ENCODE results near the gene NECTIN3.

The NECTIN3 gene

DNA sequence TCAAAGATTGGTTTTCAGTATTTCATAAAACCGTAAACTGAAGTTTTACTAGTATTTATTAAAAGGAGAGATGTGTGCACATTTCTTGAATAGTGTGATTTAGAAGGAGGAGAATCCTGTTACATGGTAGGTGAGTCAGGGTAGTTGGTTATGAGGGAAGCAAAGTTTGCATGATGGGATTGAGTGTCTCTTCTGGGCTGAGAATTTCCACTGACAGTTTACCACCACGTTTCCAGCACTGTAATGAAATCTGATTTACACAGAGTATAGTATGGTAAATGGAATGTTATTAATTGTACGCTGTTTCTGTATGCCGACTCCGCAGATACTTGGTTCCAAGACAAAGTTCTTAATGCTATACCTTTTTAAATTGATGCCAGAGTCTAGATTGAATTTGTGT is 1.6 kb downstream of the NECTIN3 start:
- TF ChIP-seq Cebpa-rat (IDR thresholded peaks at IDR 0.05), result no peak
- H3K4me3 ChIP-seq, result peak overlapping the region in 4 of 10 experiments; percentile 61 to 70 (median 64); a peak in 6 of 20 replicates
- H3K27me3 ChIP-seq, result peaks cover 58 to 78% (median 64%) of the 10 kb centered on the region in 11 experiments
- H3K4me1 ChIP-seq, result peaks cover 6 to 23% (median 16%) of the 10 kb centered on the region in 10 experiments; a peak in 19 of 20 replicates
- peak overlapping the region in 10 of 11 experiments; percentile 93 to 100 (median 98); a peak in 18 of 22 replicates for H3K4me2 ChIP-seq
- no peaks in the 10 kb centered on the region for H3K36me3 ChIP-seq
- peaks cover 0 to 15% (median 0%) of the 10 kb centered on the region in 11 experiments; a peak in 4 of 22 replicates for H4K20me1 ChIP-seq
- no peaks in the 10 kb centered on the region for H3K9me3 ChIP-seq (replicated peaks in 1 of 11)
- no peak overlapping the region for H3K27ac ChIP-seq
- H3K9ac ChIP-seq, result no peak overlapping the region

DNA sequence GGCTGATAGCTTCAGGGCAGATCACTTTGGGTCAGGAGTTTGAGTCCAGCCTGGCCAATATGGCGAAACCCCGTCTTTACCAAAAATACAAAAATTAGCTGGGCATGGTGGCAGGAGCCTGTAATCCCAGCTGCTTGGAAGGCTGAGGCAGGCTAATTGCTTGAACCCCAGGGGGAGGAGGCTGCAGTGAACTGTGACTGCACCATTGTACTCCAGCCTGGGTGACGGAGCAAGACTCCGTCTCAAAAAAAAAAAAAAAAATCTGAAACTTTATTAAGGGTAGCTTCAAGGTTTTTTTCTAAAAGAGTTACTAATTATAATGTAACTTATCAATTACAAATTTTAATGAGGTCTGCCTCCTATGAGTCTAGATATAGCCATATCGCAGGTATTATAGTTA is 5.1 kb downstream of the NECTIN3 start:
- Histone ChIP-seq H4K20me1 (peaks cover 0 to 3% (median 0%) of the 10 kb centered on the region in 11 experiments; a peak in 1 of 22 replicates), H3K9me3 (replicated peaks in 1 of 11) (no peaks in the 10 kb centered on the region), H3K27me3 (peaks cover 34 to 46% (median 35%) of the 10 kb centered on the region in 11 experiments), H3K4me2 (no peak overlapping the region), H3K27ac (no peak overlapping the region), H3K36me3 (no peaks in the 10 kb centered on the region), H3K4me1 (peaks cover 7 to 18% (median 12%) of the 10 kb centered on the region in 10 experiments), H3K4me3 (no peak overlapping the region), H3K9ac (no peak overlapping the region)
- TF ChIP-seq Cebpa-rat (IDR thresholded peaks at IDR 0.05), result no peak

DNA sequence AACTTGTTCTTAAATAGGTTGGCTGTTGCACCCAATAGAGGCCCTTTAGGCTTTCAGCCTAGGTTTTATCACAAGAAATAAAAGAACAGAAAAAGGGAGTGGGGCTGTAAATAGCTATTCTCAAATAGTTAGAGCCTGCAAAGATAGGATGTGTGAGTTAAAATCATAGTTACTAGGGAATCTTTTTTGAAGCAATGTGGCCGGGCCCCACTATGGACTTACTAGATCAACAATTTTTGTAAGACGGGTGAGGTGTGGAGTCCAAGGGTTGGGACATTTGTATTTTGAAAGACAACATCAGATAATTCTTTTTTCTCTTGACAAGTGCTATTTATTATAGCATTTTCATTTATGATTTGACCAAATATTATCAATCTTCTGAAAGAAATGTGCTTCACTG is 5.8 kb downstream of the NECTIN3 start:
- Histone ChIP-seq H3K27ac (no peak overlapping the region), H3K9ac (no peak overlapping the region), H4K20me1 (peaks cover 0 to 2% (median 0%) of the 10 kb centered on the region in 11 experiments; a peak in 1 of 22 replicates), H3K27me3 (peaks cover 28 to 40% (median 29%) of the 10 kb centered on the region in 11 experiments), H3K36me3 (no peaks in the 10 kb centered on the region), H3K4me2 (no peak overlapping the region), H3K4me1 (peaks cover 5 to 14% (median 9%) of the 10 kb centered on the region in 10 experiments), H3K9me3 (replicated peaks in 1 of 11) (no peaks in the 10 kb centered on the region), H3K4me3 (no peak overlapping the region)
- no peak for TF ChIP-seq Cebpa-rat (IDR thresholded peaks at IDR 0.05)

DNA sequence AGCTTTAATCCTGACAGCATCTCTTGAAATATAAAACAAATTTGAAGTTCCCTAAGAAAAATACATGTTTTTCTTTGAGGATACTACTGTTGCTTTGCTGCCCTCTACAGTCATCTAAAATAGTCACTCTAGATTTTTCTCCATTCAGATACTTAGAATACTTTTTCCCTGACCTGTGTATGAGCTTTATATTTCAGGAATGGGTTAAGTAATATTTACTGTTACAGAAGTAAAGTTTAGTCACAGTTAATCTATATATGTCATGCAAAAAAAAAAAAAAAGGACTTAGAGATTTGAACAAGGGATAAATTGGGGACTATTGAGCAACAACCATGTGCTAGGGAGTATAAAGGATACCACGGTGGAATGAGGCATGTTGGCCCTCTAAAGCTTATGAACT is 8.8 kb downstream of the NECTIN3 start:
- peaks cover 0 to 14% (median 0%) of the 10 kb centered on the region in 11 experiments; a peak in 6 of 22 replicates for H3K27me3 ChIP-seq
- H3K27ac ChIP-seq, result no peak overlapping the region
- no peak for TF ChIP-seq Cebpa-rat (IDR thresholded peaks at IDR 0.05)
- no peaks in the 10 kb centered on the region for H3K36me3 ChIP-seq
- no peak overlapping the region for H3K9ac ChIP-seq
- H3K4me3 ChIP-seq, result no peak overlapping the region
- no peak overlapping the region for H3K4me2 ChIP-seq
- peaks cover 0 to 6% (median 0%) of the 10 kb centered on the region in 10 experiments; a peak in 2 of 20 replicates for H3K4me1 ChIP-seq
- no peaks in the 10 kb centered on the region for H4K20me1 ChIP-seq
- no peaks in the 10 kb centered on the region for H3K9me3 ChIP-seq (replicated peaks in 1 of 11)

DNA sequence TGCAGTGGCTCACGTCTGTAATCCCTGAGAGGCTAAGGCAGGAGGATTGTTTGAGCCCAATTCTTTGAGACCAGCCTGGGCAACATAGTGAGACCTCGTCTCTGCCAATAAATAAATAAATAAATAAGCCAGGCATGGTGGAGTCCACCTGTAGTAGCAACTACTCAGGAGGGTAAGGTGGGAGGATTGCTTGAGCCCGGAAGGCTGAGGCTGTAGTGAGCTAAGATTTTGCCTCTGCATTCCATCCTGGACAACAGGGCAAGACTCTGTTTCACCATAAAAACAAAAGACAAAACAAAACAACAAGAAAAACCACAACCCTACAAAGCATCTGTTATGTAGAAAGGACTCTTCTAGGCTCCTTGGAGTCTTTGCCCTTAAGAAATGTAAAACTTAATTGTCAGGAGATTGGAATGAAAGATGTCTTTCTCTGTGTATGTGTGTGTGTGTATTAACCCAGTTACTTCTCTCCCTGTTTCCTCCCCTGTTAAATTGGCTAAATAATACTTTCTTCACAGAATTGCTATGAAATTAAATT is 9.5 kb downstream of the NECTIN3 start:
- Histone ChIP-seq H4K20me1 (no peaks in the 10 kb centered on the region), H3K4me2 (no peak overlapping the region), H3K9ac (no peak overlapping the region), H3K36me3 (no peaks in the 10 kb centered on the region), H3K4me3 (no peak overlapping the region), H3K27me3 (peaks cover 0 to 13% (median 0%) of the 10 kb centered on the region in 11 experiments; a peak in 1 of 22 replicates), H3K4me1 (peaks cover 0 to 6% (median 0%) of the 10 kb centered on the region in 10 experiments; a peak in 2 of 20 replicates), H3K9me3 (replicated peaks in 1 of 11) (no peaks in the 10 kb centered on the region), H3K27ac (no peak overlapping the region)
- TF ChIP-seq Cebpa-rat (IDR thresholded peaks at IDR 0.05), result no peak

DNA sequence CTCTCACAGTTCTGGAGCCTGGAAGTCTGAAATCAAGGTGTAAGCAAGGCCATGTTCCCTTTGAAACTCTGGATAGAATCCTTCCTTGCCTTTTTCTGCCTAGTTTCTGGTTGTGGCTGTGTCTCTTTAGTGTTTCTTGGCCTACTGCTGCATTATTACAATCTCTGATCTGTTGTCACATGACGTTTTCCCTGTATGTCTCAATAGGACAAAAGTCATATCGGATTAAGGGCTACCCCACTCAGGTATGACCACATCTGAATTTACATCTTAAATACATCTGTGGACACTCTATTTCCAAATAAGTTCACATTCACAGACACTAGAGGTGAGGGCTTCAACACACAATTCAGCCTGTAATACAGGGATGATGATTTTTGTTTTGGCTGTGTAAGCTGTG is 13.3 kb downstream of the NECTIN3 start:
- Histone ChIP-seq H3K4me3 (no peak overlapping the region), H3K4me1 (no peaks in the 10 kb centered on the region), H3K9ac (no peak overlapping the region), H3K27me3 (peaks cover 0 to 4% (median 0%) of the 10 kb centered on the region in 11 experiments; a peak in 1 of 22 replicates), H3K9me3 (replicated peaks in 1 of 11) (no peaks in the 10 kb centered on the region), H4K20me1 (no peaks in the 10 kb centered on the region), H3K36me3 (no peaks in the 10 kb centered on the region), H3K4me2 (no peak overlapping the region), H3K27ac (no peak overlapping the region)
- no peak for TF ChIP-seq Cebpa-rat (IDR thresholded peaks at IDR 0.05)

DNA sequence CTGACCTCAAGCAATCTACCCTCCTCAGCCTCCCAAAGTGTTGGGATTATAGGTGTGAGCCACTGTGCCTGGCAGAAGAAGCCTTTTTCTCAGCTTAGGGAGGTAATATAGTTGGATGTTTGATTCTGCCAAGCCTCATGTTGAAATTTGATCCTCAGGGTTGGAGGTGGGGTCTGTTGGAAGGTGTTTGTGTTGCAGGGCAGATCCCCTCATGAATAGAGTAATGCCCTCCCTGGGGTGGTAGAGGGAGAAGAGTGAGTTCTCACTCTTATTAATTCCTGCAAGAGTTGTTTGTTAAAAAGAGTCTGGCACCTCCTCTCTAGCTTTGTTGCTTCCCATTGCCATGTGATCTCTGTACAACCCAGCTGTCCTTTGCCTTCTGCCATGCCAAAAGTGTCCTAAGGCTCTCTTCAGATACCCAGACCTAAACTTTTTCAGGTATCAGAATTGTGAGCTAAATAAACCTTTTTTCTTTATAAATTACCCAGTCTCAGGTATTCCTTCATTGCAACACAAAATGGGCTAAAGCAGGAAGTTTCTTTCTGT is 16.4 kb downstream of the NECTIN3 start:
- peaks cover 0 to 4% (median 0%) of the 10 kb centered on the region in 11 experiments; a peak in 1 of 22 replicates for H3K27me3 ChIP-seq
- no peaks in the 10 kb centered on the region for H3K9me3 ChIP-seq (replicated peaks in 1 of 11)
- no peaks in the 10 kb centered on the region for H4K20me1 ChIP-seq
- H3K27ac ChIP-seq, result no peak overlapping the region
- no peak overlapping the region for H3K4me2 ChIP-seq
- H3K4me3 ChIP-seq, result no peak overlapping the region
- TF ChIP-seq Cebpa-rat (IDR thresholded peaks at IDR 0.05), result no peak
- H3K4me1 ChIP-seq, result no peaks in the 10 kb centered on the region
- H3K36me3 ChIP-seq, result no peaks in the 10 kb centered on the region
- no peak overlapping the region for H3K9ac ChIP-seq

DNA sequence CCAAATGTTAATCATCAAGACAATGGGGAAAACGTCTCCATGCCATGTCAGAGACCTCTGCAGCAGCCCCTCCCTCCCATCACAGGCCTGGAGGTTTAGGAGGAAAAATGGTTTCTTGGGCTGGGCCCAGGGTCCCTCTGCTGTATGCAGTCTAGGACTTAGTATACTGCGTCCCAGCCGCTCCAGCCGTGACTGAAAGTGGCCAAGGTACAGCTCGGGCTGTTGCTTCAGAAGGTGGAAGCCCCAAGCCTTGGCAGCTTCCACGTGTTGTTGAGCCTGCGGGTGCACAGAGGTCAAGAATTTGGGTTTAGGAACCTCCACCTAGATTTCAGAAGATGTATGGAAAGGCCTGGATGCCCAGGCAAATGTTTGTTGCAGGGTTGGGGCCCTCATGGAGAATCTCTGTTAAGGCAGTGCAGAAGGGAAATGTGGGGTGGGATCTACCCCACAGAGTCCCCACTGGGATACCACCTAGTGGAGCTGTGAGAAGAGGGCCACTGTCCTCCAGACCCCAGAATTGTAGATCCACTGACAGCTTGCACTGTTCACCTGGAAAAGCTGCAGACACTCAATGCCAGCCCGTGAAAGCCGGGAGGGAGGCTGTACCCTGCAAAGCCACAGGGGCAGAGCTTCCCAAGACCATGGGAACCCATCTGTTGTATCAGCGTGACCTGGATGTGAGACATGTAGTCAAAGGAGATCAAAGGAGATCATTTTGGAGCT is 25.0 kb downstream of the NECTIN3 start:
- Histone ChIP-seq H4K20me1 (no peaks in the 10 kb centered on the region), H3K4me1 (no peaks in the 10 kb centered on the region), H3K36me3 (no peaks in the 10 kb centered on the region), H3K4me3 (no peak overlapping the region), H3K27ac (no peak overlapping the region), H3K27me3 (no peaks in the 10 kb centered on the region), H3K9me3 (replicated peaks in 1 of 11) (peaks cover 17 to 29% (median 22%) of the 10 kb centered on the region in 11 experiments), H3K9ac (no peak overlapping the region), H3K4me2 (no peak overlapping the region)
- TF ChIP-seq Cebpa-rat (IDR thresholded peaks at IDR 0.05), result no peak

DNA sequence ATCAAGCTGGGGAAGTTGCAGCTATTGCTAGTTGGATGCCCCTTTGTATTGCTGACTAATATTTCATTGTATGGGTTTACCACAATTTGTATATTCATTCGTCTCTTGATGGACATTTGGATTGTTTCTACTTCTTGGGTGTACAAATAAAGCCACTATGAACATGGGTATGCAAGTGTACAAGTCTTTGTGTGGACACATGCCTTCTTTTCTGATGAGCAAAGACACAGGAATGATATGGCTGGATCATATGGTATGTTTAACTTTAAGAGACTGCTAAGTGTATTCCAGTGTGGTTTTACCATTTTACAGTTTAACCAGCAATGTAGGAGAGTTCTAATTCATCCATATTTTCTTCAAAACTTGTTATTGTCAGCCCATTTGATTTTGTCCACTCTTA is 32.2 kb downstream of the NECTIN3 start:
- Histone ChIP-seq H4K20me1 (no peaks in the 10 kb centered on the region), H3K4me1 (no peaks in the 10 kb centered on the region), H3K36me3 (no peaks in the 10 kb centered on the region), H3K9ac (no peak overlapping the region), H3K27me3 (no peaks in the 10 kb centered on the region), H3K27ac (no peak overlapping the region), H3K4me3 (no peak overlapping the region), H3K9me3 (replicated peaks in 1 of 11) (no peaks in the 10 kb centered on the region), H3K4me2 (no peak overlapping the region)
- no peak for TF ChIP-seq Cebpa-rat (IDR thresholded peaks at IDR 0.05)

Measured in BLaER1 treated with 17β-estradiol and CSF1 and Interleukin-3, amounts not matched to agents 10 nM and 100 nM (cell line).